ENCODE data around the gene SH3PXD2B. TPM values are rescaled to one million over a fixed set of nuclear protein-coding genes. Genes with fewer than 3 reads are reported as not detected.
"Not testable (repeated sequence)": the region's sequence is repeated elsewhere in the genome, so short reads cannot be mapped to it uniquely, and the experiment has no call there.

Gene SH3PXD2B
- total RNA-seq, 1 donor from 2014 or later, result 74.1 TPM

- Mint-ChIP-seq H3K4me1 (ENCODE audit: unreplicated experiment) (no peaks in the 10 kb centered on the region), H3K27ac (ENCODE audit: unreplicated experiment) (no peak overlapping the region), H3K9me3 (ENCODE audit: unreplicated experiment) (no peaks in the 10 kb centered on the region), H3K4me3 (ENCODE audit: unreplicated experiment) (no peak overlapping the region), H3K27me3 (ENCODE audit: unreplicated experiment) (peaks cover 8% of the 10 kb centered on the region), H3K36me3 (ENCODE audit: low read depth, unreplicated experiment) (peaks cover 49% of the 10 kb centered on the region)
- no peak for TF ChIP-seq CTCF (IDR thresholded peaks at IDR 0.05; ENCODE audit: unreplicated experiment)
- no peak for DNase-seq (ENCODE audit: low spot score)
Measured at GRCh38 chr5:172370237-172370640, 84.1 kb downstream of the SH3PXD2B start.

- H3K4me1 Mint-ChIP-seq (ENCODE audit: unreplicated experiment); H3K4me3 Mint-ChIP-seq (ENCODE audit: unreplicated experiment); H3K27ac Mint-ChIP-seq (ENCODE audit: unreplicated experiment); DNase-seq (ENCODE audit: low spot score); H3K9me3 Mint-ChIP-seq (ENCODE audit: unreplicated experiment); H3K27me3 Mint-ChIP-seq (ENCODE audit: unreplicated experiment): not testable (repeated sequence)
- peaks cover 50% of the 10 kb centered on the region for H3K36me3 Mint-ChIP-seq (ENCODE audit: low read depth, unreplicated experiment)
Measured at GRCh38 chr5:172368699-172369098, 85.6 kb downstream of the SH3PXD2B start.

GRCh38 chr5:172365948-172366608 is 88.2 kb downstream of the SH3PXD2B start:
- DNase-seq (ENCODE audit: low spot score), result no peak
- Mint-ChIP-seq H3K4me1 (ENCODE audit: unreplicated experiment) (peaks cover 2% of the 10 kb centered on the region), H3K27me3 (ENCODE audit: unreplicated experiment) (peaks cover 7% of the 10 kb centered on the region), H3K4me3 (ENCODE audit: unreplicated experiment) (no peak overlapping the region), H3K36me3 (ENCODE audit: low read depth, unreplicated experiment) (peaks cover 43% of the 10 kb centered on the region), H3K9me3 (ENCODE audit: unreplicated experiment) (no peaks in the 10 kb centered on the region), H3K27ac (ENCODE audit: unreplicated experiment) (no peak overlapping the region)
- TF ChIP-seq CTCF (IDR thresholded peaks at IDR 0.05; ENCODE audit: unreplicated experiment), result no peak

GRCh38 chr5:172364773-172365172 is 89.6 kb downstream of the SH3PXD2B start:
- H3K27ac Mint-ChIP-seq (ENCODE audit: unreplicated experiment), result no peak overlapping the region
- H3K27me3 Mint-ChIP-seq (ENCODE audit: unreplicated experiment), result peaks cover 6% of the 10 kb centered on the region
- TF ChIP-seq CTCF (IDR thresholded peaks at IDR 0.05; ENCODE audit: unreplicated experiment), result no peak
- H3K4me3 Mint-ChIP-seq (ENCODE audit: unreplicated experiment), result no peak overlapping the region
- DNase-seq (ENCODE audit: low spot score), result no peak
- peaks cover 2% of the 10 kb centered on the region for H3K4me1 Mint-ChIP-seq (ENCODE audit: unreplicated experiment)
- no peaks in the 10 kb centered on the region for H3K9me3 Mint-ChIP-seq (ENCODE audit: unreplicated experiment)
- peaks cover 38% of the 10 kb centered on the region for H3K36me3 Mint-ChIP-seq (ENCODE audit: low read depth, unreplicated experiment)

- TF ChIP-seq CTCF (IDR thresholded peaks at IDR 0.05; ENCODE audit: unreplicated experiment), result no peak
- peaks cover 6% of the 10 kb centered on the region for H3K27me3 Mint-ChIP-seq (ENCODE audit: unreplicated experiment)
- H3K9me3 Mint-ChIP-seq (ENCODE audit: unreplicated experiment), result no peaks in the 10 kb centered on the region
- no peak overlapping the region for H3K27ac Mint-ChIP-seq (ENCODE audit: unreplicated experiment)
- H3K36me3 Mint-ChIP-seq (ENCODE audit: low read depth, unreplicated experiment), result peaks cover 43% of the 10 kb centered on the region
- no peak for DNase-seq (ENCODE audit: low spot score)
- H3K4me3 Mint-ChIP-seq (ENCODE audit: unreplicated experiment), result peak overlapping the region; percentile 66
- H3K4me1 Mint-ChIP-seq (ENCODE audit: unreplicated experiment), result peaks cover 2% of the 10 kb centered on the region
Measured at GRCh38 chr5:172362755-172363154, 91.6 kb downstream of the SH3PXD2B start.

Data from endothelial cell (in vitro differentiated cells).